HG03139 (cell line): Measurements from ENCODE around the gene UGT1A8.
"Not testable (repeated sequence)": the region's sequence is repeated elsewhere in the genome, so short reads cannot be mapped to it uniquely, and the experiment has no call there.

Experiments
- ATAC-seq: cut with Tn5 transposase; IDR thresholded peaks from one replicate; pipeline ENCODE4 v1.9.1; 2021; ENCODE audit not compliant: unreplicated experiment

UGT1A8 gene

GRCh38 chr2:233638836-233639235 lies 21.4 kb downstream of the UGT1A8 start:
- no peak for ATAC-seq

GRCh38 chr2:233639860-233640259 lies 22.4 kb downstream of the UGT1A8 start:
- ATAC-seq, result no peak

GRCh38 chr2:233643128-233643527 lies 25.7 kb downstream of the UGT1A8 start:
- no peak for ATAC-seq

DNA sequence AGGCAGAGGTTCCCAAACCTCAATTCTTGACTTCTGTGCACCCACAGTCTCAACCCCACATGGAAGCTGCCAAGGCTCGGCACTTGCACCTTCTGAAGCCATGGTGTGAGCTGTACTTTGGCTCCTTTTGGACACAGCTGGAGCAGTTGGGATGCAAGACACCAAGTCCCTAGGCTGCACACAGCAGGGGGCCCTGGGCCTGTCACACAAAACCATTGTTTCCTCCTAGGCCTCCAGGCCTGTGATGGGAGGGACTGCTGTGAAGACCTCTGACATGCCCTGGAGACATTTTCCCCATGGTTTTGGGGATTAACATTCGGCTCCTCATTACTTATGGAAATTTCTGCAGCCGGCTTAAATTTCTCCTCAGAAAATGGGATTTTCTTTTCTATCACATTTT lies 28.6 kb downstream of the UGT1A8 start:
- ATAC-seq, result not testable (repeated sequence)

- no peak for ATAC-seq
Observed at GRCh38 chr2:233650981-233651380, 33.5 kb downstream of the UGT1A8 start.

DNA sequence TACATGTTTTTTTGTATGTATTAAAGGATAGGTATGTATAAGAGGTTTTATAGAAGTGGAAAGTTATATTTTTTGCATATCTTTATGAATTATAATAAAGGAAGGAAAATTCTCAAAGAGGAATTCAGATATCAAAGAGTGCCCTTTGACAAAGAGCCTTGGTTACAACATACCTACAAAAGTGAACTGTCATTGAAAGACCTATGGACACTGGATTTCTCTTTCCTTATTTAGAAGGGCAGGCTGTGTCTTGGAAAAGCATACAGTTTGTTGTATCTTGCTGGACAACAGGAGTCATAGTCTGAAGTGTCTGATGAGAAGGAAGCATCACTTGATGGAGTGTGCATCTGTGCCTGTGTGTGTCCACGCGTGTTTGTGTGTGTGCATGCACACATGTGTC lies 34.0 kb downstream of the UGT1A8 start:
- ATAC-seq, result no peak

- ATAC-seq, result no peak
Observed at GRCh38 chr2:233654501-233654900, 37.1 kb downstream of the UGT1A8 start.

DNA sequence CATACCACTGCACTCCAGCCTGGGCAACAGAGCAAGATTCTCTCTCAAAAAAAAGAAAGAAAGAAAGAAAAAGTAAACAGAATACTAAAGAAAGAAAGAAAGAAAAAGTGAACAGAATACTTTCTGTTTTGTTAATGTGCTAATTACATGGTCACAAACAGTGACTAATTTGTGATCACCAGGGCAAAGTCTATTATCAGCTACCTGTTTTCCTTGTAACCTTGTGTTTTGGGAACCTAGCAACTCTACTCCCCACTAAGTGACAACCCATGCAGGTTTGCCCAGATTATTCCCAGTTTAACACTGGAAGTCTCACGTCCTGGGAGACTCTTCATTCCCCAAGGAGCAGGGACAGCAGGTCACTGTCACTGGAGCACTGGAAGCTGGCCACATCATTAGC lies 37.6 kb downstream of the UGT1A8 start:
- no peak for ATAC-seq

GRCh38 chr2:233655943-233656342 lies 38.5 kb downstream of the UGT1A8 start:
- ATAC-seq, result not testable (repeated sequence)

DNA sequence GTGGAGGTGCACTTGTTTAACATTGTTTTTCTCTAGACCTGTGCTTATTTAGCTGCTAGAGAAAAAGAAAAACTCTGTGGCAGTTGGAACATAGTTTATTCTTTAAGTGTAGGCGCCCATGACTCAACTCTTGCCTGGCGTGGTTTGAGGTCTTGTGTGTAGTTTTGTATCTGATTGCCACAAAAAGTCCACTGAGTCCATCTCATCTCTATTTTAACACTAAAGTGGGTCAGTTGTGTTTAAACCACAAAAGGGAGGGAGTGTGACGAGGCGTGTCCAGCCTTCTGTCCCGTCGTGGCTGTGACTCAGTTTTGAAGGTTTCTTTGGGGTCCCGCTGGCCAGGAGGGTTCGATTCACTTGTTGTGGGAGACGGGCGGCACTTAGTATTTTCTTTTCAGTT lies 39.0 kb downstream of the UGT1A8 start:
- ATAC-seq, result no peak

GRCh38 chr2:233658610-233659009 lies 41.2 kb downstream of the UGT1A8 start:
- no peak for ATAC-seq

DNA sequence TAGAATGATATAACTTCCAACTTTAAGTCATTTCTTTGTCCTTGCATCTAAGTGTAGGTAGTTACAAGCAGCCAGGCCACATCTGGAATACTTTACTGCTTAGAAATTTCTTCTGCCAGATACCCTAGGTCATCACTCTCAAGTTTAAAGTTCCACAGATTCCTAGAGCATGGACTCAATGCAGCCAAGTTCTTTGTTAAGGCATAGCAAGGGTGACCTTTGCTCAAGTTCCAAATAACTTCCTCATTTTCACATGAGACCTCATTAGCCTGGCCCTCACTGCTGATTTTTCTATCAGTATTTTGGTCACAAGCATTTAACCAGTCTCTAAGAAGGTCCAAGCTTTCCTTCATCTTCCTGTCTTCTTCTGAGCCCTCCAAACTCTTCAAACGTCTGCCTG lies 46.5 kb downstream of the UGT1A8 start:
- ATAC-seq, result no peak

DNA sequence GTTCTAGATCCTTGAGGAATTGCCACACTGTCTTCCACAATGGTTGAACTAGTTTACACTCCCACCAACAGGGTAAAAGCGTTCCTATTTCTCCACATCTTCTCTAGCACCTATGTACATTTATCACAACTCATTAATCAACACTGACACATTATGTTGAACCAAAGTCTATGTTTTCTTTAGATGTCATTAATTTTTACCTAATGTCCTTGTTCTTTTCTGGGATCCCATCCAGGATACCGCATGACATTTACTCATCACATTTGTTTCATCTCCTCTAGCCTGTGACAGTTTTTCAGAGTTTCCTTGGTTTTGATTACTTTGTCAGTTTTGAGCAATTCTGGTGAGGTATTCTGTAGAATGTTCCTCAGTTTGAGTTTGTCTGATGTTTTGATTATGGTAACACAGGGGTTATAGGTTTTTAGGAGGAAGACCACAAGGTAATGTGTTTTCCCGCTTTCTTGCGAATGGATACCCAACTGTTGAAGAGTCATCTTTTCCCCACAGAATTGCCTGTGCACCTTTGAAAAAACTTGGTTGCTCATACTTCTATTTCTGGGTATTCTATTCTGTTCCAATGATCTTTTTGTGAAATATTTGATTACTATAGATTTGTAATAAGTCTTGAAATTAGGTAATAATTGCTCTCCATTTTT lies 51.3 kb downstream of the UGT1A8 start:
- no peak for ATAC-seq

GRCh38 chr2:233671290-233672161 lies 54.1 kb downstream of the UGT1A8 start, which contains the start of gene UGT1A9:
TSS of gene UGT1A9 (plus strand) at chr2:233671898. CDS start at chr2:233671935, 37 bp downstream.
- ATAC-seq, result no peak

DNA sequence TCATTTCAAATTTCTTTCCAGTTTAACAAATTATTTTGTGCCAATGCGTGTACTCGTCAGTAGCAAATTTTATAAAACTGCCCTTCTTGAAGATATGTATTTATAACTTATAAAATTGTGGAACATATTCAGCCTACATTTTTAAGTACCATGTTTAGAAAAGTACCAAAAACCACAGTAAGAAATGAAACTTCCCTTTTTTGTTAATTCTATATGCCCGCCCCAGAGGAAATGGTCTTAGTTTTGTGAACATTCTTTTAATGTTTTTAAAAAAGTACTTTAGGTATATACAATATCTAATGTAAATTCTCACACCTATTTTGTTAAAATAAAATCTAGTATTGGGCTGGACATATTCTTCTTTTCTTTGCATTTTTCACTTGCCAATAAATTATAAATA lies 55.5 kb downstream of the UGT1A8 start:
- no peak for ATAC-seq

- ATAC-seq, result no peak
Observed at GRCh38 chr2:233673896-233674295, 56.5 kb downstream of the UGT1A8 start.

DNA sequence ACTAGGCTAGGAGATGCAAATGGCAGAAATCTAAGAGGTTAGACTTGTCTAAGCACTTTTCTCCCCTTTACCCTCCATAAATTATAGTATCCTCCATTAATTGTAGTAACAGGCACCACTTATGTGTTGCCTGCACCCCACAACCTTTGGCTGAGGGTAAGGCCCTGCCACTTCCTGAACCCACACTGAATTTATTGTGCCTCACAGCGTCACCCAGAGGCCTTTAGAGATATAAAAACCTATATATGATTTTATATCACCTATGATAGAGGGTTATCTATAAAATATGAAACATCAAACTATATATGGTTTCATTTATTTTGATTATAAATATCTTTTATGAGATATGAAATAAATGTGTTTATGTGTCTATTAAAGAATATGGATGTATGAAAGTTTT lies 56.9 kb downstream of the UGT1A8 start:
- ATAC-seq, result no peak

- ATAC-seq, result no peak
Observed at GRCh38 chr2:233674995-233675394, 57.6 kb downstream of the UGT1A8 start.

DNA sequence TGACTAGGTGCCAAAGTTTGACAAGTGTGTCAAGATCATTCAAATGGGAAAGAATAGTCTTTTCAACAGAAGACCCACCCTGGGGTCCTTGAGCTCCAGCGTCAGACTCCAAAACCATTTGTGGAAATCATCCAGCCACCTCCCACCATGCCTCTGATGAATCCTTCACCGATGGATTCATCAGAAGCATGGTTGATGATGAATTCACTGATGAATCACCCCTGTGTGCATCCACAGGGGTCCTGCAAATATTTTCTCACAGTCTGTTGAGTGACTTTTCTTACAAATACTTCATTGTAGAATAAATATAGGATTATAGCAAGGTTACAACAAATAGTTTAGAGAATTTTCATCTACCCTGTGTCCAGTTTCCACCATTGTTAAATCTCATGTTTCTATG lies 58.6 kb downstream of the UGT1A8 start:
- ATAC-seq, result no peak

GRCh38 chr2:233679196-233679595 lies 61.8 kb downstream of the UGT1A8 start:
- ATAC-seq, result no peak

- no peak for ATAC-seq
Observed at GRCh38 chr2:233680361-233681045, 63.1 kb downstream of the UGT1A8 start.
